BE2C (cell line): ENCODE results near the gene TMEM269. TPM values are rescaled to one million over a fixed set of nuclear protein-coding genes. Genes with fewer than 3 reads are reported as not detected.

Experiments used
- DNase-seq: peaks from one replicate; pipeline ENCODE4 v3.0.0-alpha.2; 2020
- H3K27me3 ChIP-seq: fragments of 250-450 bp; sonication (Bioruptor Pico); 2 replicates; pipeline ENCODE4 v1.5.1; 2020; ENCODE audit warnings: mild to moderate bottlenecking
- H3K36me3 ChIP-seq: fragments of 250-450 bp; sonication (Bioruptor Pico); 2 replicates; pipeline ENCODE4 v1.5.1; 2020; ENCODE audit warnings: mild to moderate bottlenecking
- H3K4me1 ChIP-seq: fragments of 250-450 bp; sonication (Bioruptor Pico); 2 replicates; pipeline ENCODE4 v1.5.1; 2020
- H3K4me3 ChIP-seq: 2 replicates; pipeline ENCODE4 v1.5.1; 2011; ENCODE audit warnings: low read depth, low read length
- H3K9me3 ChIP-seq: fragments of 250-450 bp; sonication (Bioruptor Pico); 2 replicates; pipeline ENCODE4 v1.5.1; 2020
- polyA plus RNA-seq: library from polyadenylated mRNA; unstranded; fragments of >200 nt; gene quantifications from one replicate; pipeline ENCODE4 v1.2.1, GENCODE V29; 2012; ENCODE audit warnings: low read depth, missing spikeins; ENCODE audit not compliant: insufficient read length, insufficient read depth
- TF ChIP-seq, protein P1 (sequence below): IDR thresholded peaks from 2 replicates; pipeline ENCODE4 v1.5.1; 2012; ENCODE audit warnings: mild to moderate bottlenecking, low read depth, low read length

Gene TMEM269, protein sequence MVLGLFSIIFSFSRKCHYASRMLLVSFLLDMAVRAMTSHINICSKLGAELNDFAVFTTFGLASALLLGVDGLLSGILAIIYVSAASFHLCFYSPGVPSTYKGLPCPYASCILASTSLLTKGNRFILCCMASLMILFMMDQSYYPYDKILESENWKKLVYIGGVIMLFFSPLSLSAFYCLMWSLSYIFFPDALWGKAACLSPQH
- 0.96 TPM for polyA plus RNA-seq

DNA sequence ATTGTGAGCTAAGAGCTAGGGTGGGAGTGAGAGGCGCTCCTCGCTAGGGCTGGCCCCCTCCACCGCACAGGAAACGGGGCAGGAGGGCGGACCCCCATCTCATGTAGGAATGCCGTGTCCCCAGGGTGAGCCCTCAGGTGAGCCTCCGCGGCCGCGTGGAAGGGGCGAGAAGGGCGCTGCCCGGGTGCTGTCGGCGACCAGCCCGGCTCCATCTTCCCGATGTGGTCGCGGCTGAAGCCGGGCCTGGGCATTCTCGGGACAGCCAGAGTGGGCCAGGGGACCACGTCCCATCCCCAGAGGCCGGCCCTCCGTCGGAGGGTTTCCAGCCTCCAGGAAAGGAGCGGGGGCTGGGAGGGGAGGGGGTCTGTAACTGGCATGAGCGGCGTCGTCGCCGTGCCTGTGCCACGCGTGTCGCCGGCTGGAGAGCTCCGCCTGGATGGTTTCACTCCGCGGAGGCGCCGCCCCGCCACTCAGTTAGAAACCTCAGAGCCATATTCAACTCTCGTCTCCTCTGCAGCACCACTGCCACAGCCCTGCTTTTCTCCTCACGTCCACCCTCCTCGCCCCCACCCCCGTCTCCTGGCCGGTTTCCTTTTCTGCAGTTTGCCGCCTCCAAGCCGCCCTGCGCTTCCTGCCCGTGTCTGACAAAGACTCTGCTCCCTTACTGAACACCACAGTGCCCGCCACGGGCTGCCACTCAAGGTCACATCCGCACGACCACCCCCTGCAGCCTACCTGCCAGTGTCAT is at the start of gene TMEM269:
TMEM269 (plus strand) TSS at position 46 of the 748 bp plus-strand sequence. CDS start 4,903 bp downstream, outside the sequence.
- Histone ChIP-seq H3K27me3 (no peaks in the 10 kb centered on the region), H3K4me3 (peak within 1 kb of the TSS; percentile 23; the same call in 1 of the 2 replicates), H3K4me1 (no peaks in the 10 kb centered on the region), H3K36me3 (no peaks in the 10 kb centered on the region), H3K9me3 (no peaks in the 10 kb centered on the region)
- TF ChIP-seq, protein P1, sequence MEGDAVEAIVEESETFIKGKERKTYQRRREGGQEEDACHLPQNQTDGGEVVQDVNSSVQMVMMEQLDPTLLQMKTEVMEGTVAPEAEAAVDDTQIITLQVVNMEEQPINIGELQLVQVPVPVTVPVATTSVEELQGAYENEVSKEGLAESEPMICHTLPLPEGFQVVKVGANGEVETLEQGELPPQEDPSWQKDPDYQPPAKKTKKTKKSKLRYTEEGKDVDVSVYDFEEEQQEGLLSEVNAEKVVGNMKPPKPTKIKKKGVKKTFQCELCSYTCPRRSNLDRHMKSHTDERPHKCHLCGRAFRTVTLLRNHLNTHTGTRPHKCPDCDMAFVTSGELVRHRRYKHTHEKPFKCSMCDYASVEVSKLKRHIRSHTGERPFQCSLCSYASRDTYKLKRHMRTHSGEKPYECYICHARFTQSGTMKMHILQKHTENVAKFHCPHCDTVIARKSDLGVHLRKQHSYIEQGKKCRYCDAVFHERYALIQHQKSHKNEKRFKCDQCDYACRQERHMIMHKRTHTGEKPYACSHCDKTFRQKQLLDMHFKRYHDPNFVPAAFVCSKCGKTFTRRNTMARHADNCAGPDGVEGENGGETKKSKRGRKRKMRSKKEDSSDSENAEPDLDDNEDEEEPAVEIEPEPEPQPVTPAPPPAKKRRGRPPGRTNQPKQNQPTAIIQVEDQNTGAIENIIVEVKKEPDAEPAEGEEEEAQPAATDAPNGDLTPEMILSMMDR: no peak
- peak; percentile 6 for DNase-seq

- H3K9me3 ChIP-seq: no peaks in the 10 kb centered on the region
- DNase-seq: no peak
- no peak overlapping the region for H3K4me3 ChIP-seq
- no peaks in the 10 kb centered on the region for H3K27me3 ChIP-seq
- H3K4me1 ChIP-seq: no peaks in the 10 kb centered on the region
- no peaks in the 10 kb centered on the region for H3K36me3 ChIP-seq
- TF ChIP-seq, protein P1: no peak
These were observed 49.7 kb upstream of the TMEM269 start for GRCh38 chr1:42735056-42735455.

DNA sequence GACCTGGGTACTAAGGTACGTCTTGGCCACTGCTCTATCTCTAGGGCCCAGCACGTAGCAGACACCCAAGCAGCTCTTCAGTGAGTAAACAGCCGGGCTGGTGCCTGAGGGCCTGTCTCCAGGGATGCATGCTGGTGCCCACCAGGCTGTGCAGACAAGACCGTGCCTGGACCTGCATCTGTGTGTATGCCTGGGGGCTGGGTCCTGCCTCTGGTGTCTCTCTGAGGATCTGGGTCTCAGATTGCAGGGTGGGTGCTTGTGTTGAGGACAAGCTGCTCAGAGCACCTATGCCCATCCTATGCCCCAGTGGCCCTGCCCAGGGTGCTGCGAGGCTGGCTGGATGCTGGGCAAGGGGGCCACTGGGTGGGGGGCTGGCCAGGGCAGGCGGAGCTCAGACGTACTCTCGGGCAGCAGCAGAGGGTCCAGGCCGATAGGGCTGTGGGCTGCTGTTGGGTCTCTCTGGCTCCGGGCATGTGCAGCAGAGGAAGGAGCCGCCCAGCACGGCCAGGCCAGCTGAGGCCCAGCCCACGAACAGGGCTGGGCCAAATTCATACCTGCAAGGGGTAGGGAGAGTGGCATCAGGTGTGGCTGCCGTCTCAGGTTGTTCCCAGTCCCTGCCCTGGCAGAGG is 49.2 kb upstream of the TMEM269 start:
- Histone ChIP-seq H3K4me1 (no peaks in the 10 kb centered on the region), H3K36me3 (no peaks in the 10 kb centered on the region), H3K9me3 (no peaks in the 10 kb centered on the region), H3K4me3 (no peak overlapping the region), H3K27me3 (no peaks in the 10 kb centered on the region)
- peak; percentile 43 for DNase-seq
- TF ChIP-seq, protein P1: no peak

DNA sequence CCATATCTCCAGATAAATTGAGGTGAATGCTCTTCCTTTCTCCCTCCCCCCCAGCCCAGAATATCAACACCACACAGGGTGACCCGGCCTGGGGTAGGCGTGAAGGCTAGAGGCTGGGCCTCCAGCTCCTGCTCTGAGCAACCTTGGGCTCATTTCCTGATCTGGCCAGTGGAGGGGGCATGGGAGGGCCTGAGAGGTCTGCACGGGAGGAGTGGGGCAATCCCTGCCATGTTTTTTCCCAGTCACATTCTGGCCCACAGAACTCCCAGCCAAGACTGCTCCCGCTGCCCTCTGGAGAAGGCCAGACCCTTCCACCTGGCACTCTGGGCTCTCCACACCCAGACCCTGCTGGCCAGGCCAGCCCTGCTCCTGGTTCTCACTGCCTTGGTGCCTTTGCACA is 48.6 kb upstream of the TMEM269 start:
- H3K4me1 ChIP-seq: no peaks in the 10 kb centered on the region
- DNase-seq: peak; percentile 20

GRCh38 chr1:42736571-42737200 is 48.1 kb upstream of the TMEM269 start:
- TF ChIP-seq, protein P1: no peak
- H3K27me3 ChIP-seq: no peaks in the 10 kb centered on the region
- no peak for DNase-seq
- no peaks in the 10 kb centered on the region for H3K9me3 ChIP-seq
- H3K4me1 ChIP-seq: no peaks in the 10 kb centered on the region
- H3K36me3 ChIP-seq: no peaks in the 10 kb centered on the region
- H3K4me3 ChIP-seq: no peak overlapping the region

More for the DNA sequence above, 48.6 kb upstream of the TMEM269 start:
- Histone ChIP-seq H3K27me3 (no peaks in the 10 kb centered on the region), H3K4me3 (no peak overlapping the region), H3K36me3 (no peaks in the 10 kb centered on the region), H3K9me3 (no peaks in the 10 kb centered on the region)
- TF ChIP-seq, protein P1: no peak; the same call in 1 of the 2 replicates
